Progenitor cell of endocrine pancreas (in vitro differentiated cells): Measurements from ENCODE around the gene SCGB1C2. TPM values are rescaled to one million over a fixed set of nuclear protein-coding genes. Genes with fewer than 3 reads are reported as not detected.

ENCODE experiments used
- DNase-seq: peaks from one replicate; pipeline ENCODE4 v3.0.0; 2021; ENCODE audit warnings: low spot score; ENCODE audit not compliant: unreplicated experiment
- H3K27ac Mint-ChIP-seq: 2 replicates; pipeline ENCODE4 v1.8.0; 2021; ENCODE audit warnings: mild to moderate bottlenecking, moderate library complexity, mixed read lengths
- H3K27me3 Mint-ChIP-seq: 2 replicates; pipeline ENCODE4 v1.8.0; 2021; ENCODE audit warnings: mixed read lengths
- H3K36me3 Mint-ChIP-seq: 2 replicates; pipeline ENCODE4 v1.8.0; 2022; ENCODE audit warnings: mixed read lengths; ENCODE audit not compliant: insufficient read depth
- H3K4me1 Mint-ChIP-seq: 2 replicates; pipeline ENCODE4 v1.8.0; 2021; ENCODE audit warnings: low read depth, mixed read lengths
- H3K4me3 Mint-ChIP-seq: 2 replicates; pipeline ENCODE4 v1.8.0; 2021; ENCODE audit warnings: low read depth, mild to moderate bottlenecking, moderate library complexity, mixed read lengths
- H3K9me3 Mint-ChIP-seq: 2 replicates; pipeline ENCODE4 v1.8.0; 2021; ENCODE audit warnings: low read depth, mixed read lengths
- CTCF ChIP-seq: fragments of 200-600 bp; sonication (generic); IDR thresholded peaks from one replicate; pipeline ENCODE4 v1.5.0; 2021; ENCODE audit warnings: antibody characterized with exemption, mild to moderate bottlenecking; ENCODE audit not compliant: unreplicated experiment
- total RNA-seq: library from RNA; stranded (reverse); gene quantifications from 2 replicates; pipeline ENCODE4 v1.2.1, GENCODE V29; 2021

Gene SCGB1C2
- total RNA-seq, 1 donor from 2014 or later: not detected

- H3K36me3 Mint-ChIP-seq: no peaks in the 10 kb centered on the region
- H3K27me3 Mint-ChIP-seq: peaks cover 77% of the 10 kb centered on the region
- H3K4me3 Mint-ChIP-seq: peak within 1 kb of the TSS; percentile 64
- peak within 1 kb of the TSS; percentile 41 for H3K27ac Mint-ChIP-seq
- peak; percentile 29 for DNase-seq
- H3K4me1 Mint-ChIP-seq: peaks cover 3% of the 10 kb centered on the region
- H3K9me3 Mint-ChIP-seq: no peaks in the 10 kb centered on the region
- no peak for TF ChIP-seq CTCF
Observed at GRCh38 chr17:181245-182049, 44.1 kb downstream of the SCGB1C2 start, which contains the start of gene DOC2B. TSS of gene DOC2B (minus strand) at chr17:181650. CDS start at chr17:181479, 171 bp downstream.

GRCh38 chr17:182050-182751 is 44.8 kb downstream of the SCGB1C2 start:
- TF ChIP-seq CTCF: no peak
- Mint-ChIP-seq H3K27me3 (peaks cover 78% of the 10 kb centered on the region), H3K4me1 (peaks cover 3% of the 10 kb centered on the region), H3K9me3 (no peaks in the 10 kb centered on the region), H3K36me3 (no peaks in the 10 kb centered on the region), H3K27ac (peak overlapping the region; percentile 41), H3K4me3 (peak overlapping the region; percentile 64)
- DNase-seq: no peak

GRCh38 chr17:183021-183420 is 45.7 kb downstream of the SCGB1C2 start:
- H3K36me3 Mint-ChIP-seq: no peaks in the 10 kb centered on the region
- TF ChIP-seq CTCF: no peak

GRCh38 chr17:185445-186138 is 48.2 kb downstream of the SCGB1C2 start:
- no peak for TF ChIP-seq CTCF
- Mint-ChIP-seq H3K36me3 (no peaks in the 10 kb centered on the region), H3K9me3 (no peaks in the 10 kb centered on the region), H3K4me1 (peaks cover 3% of the 10 kb centered on the region), H3K27ac (no peak overlapping the region), H3K4me3 (no peak overlapping the region), H3K27me3 (peaks cover 59% of the 10 kb centered on the region)
- DNase-seq: no peak

More at GRCh38 chr17:183021-183420, 45.7 kb downstream of the SCGB1C2 start:
- no peaks in the 10 kb centered on the region for H3K9me3 Mint-ChIP-seq
- H3K27me3 Mint-ChIP-seq: peaks cover 70% of the 10 kb centered on the region
- H3K27ac Mint-ChIP-seq: no peak overlapping the region
- DNase-seq: no peak
- H3K4me3 Mint-ChIP-seq: no peak overlapping the region
- H3K4me1 Mint-ChIP-seq: peaks cover 3% of the 10 kb centered on the region

GRCh38 chr17:187130-187529 is 49.8 kb downstream of the SCGB1C2 start:
- TF ChIP-seq CTCF: no peak
- no peak for DNase-seq
- H3K36me3 Mint-ChIP-seq: no peaks in the 10 kb centered on the region
- no peak overlapping the region for H3K4me3 Mint-ChIP-seq
- H3K9me3 Mint-ChIP-seq: no peaks in the 10 kb centered on the region
- H3K4me1 Mint-ChIP-seq: peaks cover 2% of the 10 kb centered on the region
- H3K27me3 Mint-ChIP-seq: peaks cover 55% of the 10 kb centered on the region
- H3K27ac Mint-ChIP-seq: no peak overlapping the region
